CD4-positive, alpha-beta T cell treated with Interleukin-2 at 100 ng/mL for 4 hours (primary cell): Measurements from ENCODE around the gene CASP5.
"Not testable (repeated sequence)": the region's sequence is repeated elsewhere in the genome, so short reads cannot be mapped to it uniquely, and the experiment has no call there.

Experiments
- DNase-seq: peaks from one replicate; pipeline ENCODE4 v3.0.0-alpha.2; 2020; ENCODE audit warnings: low spot score

The CASP5 gene

GRCh38 chr11:105033781-105034180 lies 10.8 kb upstream of the CASP5 start:
- DNase-seq, result peak; percentile 24

GRCh38 chr11:105033343-105033742 lies 10.4 kb upstream of the CASP5 start:
- DNase-seq, result no peak

GRCh38 chr11:105032495-105032894 lies 9.5 kb upstream of the CASP5 start:
- peak; percentile 31 for DNase-seq

- DNase-seq, result no peak
Measured at GRCh38 chr11:105027678-105028077, 4.7 kb upstream of the CASP5 start.

- DNase-seq, result no peak
Measured at GRCh38 chr11:105024394-105024793, 1.4 kb upstream of the CASP5 start.

- no peak for DNase-seq
Measured at GRCh38 chr11:105022527-105022926, 441 bp downstream of the CASP5 start.

- no peak for DNase-seq
Measured at GRCh38 chr11:105007463-105007862, 15.5 kb downstream of the CASP5 start.

- no peak for DNase-seq
Measured at GRCh38 chr11:105005451-105005845, 17.5 kb downstream of the CASP5 start.

GRCh38 chr11:105004021-105004420 lies 18.9 kb downstream of the CASP5 start:
- no peak for DNase-seq

- DNase-seq, result no peak
Measured at GRCh38 chr11:105003151-105003550, 19.8 kb downstream of the CASP5 start.

- peak; percentile 72 for DNase-seq
Measured at GRCh38 chr11:105000797-105001196, 22.2 kb downstream of the CASP5 start.

- DNase-seq, result no peak
Measured at GRCh38 chr11:105000167-105000566, 22.8 kb downstream of the CASP5 start.

GRCh38 chr11:104999721-105000120 lies 23.2 kb downstream of the CASP5 start:
- no peak for DNase-seq

GRCh38 chr11:104997288-104997687 lies 25.7 kb downstream of the CASP5 start:
- DNase-seq, result no peak

GRCh38 chr11:104995001-104995408 lies 28.0 kb downstream of the CASP5 start:
- no peak for DNase-seq

- no peak for DNase-seq
Measured at GRCh38 chr11:104992781-104993180, 30.2 kb downstream of the CASP5 start.

- no peak for DNase-seq
Measured at GRCh38 chr11:104991994-104992393, 31.0 kb downstream of the CASP5 start.

GRCh38 chr11:104984808-104985207 lies 38.2 kb downstream of the CASP5 start:
- DNase-seq, result no peak

- no peak for DNase-seq
Measured at GRCh38 chr11:104979839-104980238, 43.1 kb downstream of the CASP5 start.

GRCh38 chr11:104973616-104974015 lies 49.4 kb downstream of the CASP5 start:
- no peak for DNase-seq

- not testable (repeated sequence) for DNase-seq
Measured at GRCh38 chr11:104972924-104973323, 50.0 kb downstream of the CASP5 start.

GRCh38 chr11:104970756-104971155 lies 52.2 kb downstream of the CASP5 start:
- DNase-seq, result no peak

- DNase-seq, result no peak
Measured at GRCh38 chr11:104968856-104969776, 53.9 kb downstream of the CASP5 start.

- DNase-seq, result peak; percentile 70
Measured at GRCh38 chr11:104968355-104968855, 54.6 kb downstream of the CASP5 start, which contains the start of gene CASP4. CASP4 (minus strand) TSS chr11:104968574; CDS start chr11:104968525, 49 bp downstream.
